GM19372 (cell line): Measurements from ENCODE around the gene SSBP3.

Experiments
- ATAC-seq: cut with Tn5 transposase; IDR thresholded peaks from one replicate; pipeline ENCODE4 v1.9.1; 2021; ENCODE audit warnings: mild to moderate bottlenecking, low read depth, moderate library complexity; ENCODE audit not compliant: unreplicated experiment

SSBP3 gene

GRCh38 chr1:54312796-54313316 is 93.3 kb downstream of the SSBP3 start:
- no peak for ATAC-seq

GRCh38 chr1:54311506-54311905 is 94.7 kb downstream of the SSBP3 start:
- no peak for ATAC-seq

- no peak for ATAC-seq
Observed at GRCh38 chr1:54310439-54311328, 95.5 kb downstream of the SSBP3 start.

- no peak for ATAC-seq
Observed at GRCh38 chr1:54309631-54310366, 96.4 kb downstream of the SSBP3 start.

GRCh38 chr1:54307305-54307704 is 98.9 kb downstream of the SSBP3 start:
- ATAC-seq, result no peak

- no peak for ATAC-seq
Observed at GRCh38 chr1:54305906-54306514, 100.2 kb downstream of the SSBP3 start.

GRCh38 chr1:54304518-54304917 is 101.7 kb downstream of the SSBP3 start:
- ATAC-seq, result no peak

- ATAC-seq, result no peak
Observed at GRCh38 chr1:54302951-54303843, 103.0 kb downstream of the SSBP3 start.

GRCh38 chr1:54302549-54302948 is 103.6 kb downstream of the SSBP3 start:
- no peak for ATAC-seq

GRCh38 chr1:54301497-54301896 is 104.7 kb downstream of the SSBP3 start:
- no peak for ATAC-seq

GRCh38 chr1:54300401-54300800 is 105.8 kb downstream of the SSBP3 start:
- no peak for ATAC-seq

- no peak for ATAC-seq
Observed at GRCh38 chr1:54299037-54299436, 107.2 kb downstream of the SSBP3 start.

- no peak for ATAC-seq
Observed at GRCh38 chr1:54298284-54299033, 107.7 kb downstream of the SSBP3 start.

GRCh38 chr1:54297596-54298283 is 108.5 kb downstream of the SSBP3 start:
- ATAC-seq, result no peak

GRCh38 chr1:54296666-54297065 is 109.5 kb downstream of the SSBP3 start:
- no peak for ATAC-seq

GRCh38 chr1:54294887-54295286 is 111.3 kb downstream of the SSBP3 start:
- ATAC-seq, result no peak

GRCh38 chr1:54292002-54292911 is 113.9 kb downstream of the SSBP3 start:
- no peak for ATAC-seq
